GM12801 (cell line): ENCODE measurements around the gene DEFB132.

Source experiments
- TF ChIP-seq, protein P1 (sequence below): IDR thresholded peaks from one replicate; pipeline ENCODE4 v1.5.1; 2011; ENCODE audit warnings: control low read depth; ENCODE audit not compliant: insufficient read length; ENCODE audit errors: extremely low read depth

Gene DEFB132

DNA sequence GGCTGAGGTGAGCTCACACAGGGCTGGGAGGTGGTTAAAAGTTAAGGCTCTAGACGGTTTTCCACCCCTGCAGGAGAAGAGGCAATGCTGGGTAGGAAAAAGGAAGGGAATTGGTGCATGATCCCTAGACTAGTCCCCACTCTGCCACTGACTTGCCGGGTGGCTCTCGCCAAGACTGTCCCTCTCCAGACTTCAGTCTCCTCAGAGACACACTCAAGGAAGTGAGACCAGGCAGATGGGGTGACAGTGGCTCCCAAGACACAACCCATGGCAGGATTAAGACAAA lies 19.9 kb downstream of the DEFB132 start:
- TF ChIP-seq, protein P1, sequence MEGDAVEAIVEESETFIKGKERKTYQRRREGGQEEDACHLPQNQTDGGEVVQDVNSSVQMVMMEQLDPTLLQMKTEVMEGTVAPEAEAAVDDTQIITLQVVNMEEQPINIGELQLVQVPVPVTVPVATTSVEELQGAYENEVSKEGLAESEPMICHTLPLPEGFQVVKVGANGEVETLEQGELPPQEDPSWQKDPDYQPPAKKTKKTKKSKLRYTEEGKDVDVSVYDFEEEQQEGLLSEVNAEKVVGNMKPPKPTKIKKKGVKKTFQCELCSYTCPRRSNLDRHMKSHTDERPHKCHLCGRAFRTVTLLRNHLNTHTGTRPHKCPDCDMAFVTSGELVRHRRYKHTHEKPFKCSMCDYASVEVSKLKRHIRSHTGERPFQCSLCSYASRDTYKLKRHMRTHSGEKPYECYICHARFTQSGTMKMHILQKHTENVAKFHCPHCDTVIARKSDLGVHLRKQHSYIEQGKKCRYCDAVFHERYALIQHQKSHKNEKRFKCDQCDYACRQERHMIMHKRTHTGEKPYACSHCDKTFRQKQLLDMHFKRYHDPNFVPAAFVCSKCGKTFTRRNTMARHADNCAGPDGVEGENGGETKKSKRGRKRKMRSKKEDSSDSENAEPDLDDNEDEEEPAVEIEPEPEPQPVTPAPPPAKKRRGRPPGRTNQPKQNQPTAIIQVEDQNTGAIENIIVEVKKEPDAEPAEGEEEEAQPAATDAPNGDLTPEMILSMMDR: no peak

DNA sequence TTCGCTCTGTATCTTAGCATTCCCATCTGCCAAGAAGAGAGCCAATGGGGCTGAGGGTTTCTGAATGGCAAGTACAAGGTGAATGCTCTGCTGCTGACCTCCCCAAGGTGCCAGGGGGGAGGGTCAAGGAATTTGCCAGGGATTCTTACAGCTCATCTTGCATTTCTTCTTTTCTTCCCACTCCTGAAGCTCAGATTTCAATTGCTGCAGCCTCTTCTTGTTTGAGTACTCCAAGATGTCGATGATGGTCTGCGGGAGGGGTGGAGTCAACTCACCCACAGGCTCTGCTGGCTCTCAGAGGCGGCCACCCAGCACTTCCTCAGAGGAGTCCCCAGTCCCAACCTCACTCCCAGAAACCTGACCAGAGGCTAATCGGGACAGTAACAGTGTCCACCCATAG lies 20.7 kb downstream of the DEFB132 start:
- TF ChIP-seq, protein P1: no peak

DNA sequence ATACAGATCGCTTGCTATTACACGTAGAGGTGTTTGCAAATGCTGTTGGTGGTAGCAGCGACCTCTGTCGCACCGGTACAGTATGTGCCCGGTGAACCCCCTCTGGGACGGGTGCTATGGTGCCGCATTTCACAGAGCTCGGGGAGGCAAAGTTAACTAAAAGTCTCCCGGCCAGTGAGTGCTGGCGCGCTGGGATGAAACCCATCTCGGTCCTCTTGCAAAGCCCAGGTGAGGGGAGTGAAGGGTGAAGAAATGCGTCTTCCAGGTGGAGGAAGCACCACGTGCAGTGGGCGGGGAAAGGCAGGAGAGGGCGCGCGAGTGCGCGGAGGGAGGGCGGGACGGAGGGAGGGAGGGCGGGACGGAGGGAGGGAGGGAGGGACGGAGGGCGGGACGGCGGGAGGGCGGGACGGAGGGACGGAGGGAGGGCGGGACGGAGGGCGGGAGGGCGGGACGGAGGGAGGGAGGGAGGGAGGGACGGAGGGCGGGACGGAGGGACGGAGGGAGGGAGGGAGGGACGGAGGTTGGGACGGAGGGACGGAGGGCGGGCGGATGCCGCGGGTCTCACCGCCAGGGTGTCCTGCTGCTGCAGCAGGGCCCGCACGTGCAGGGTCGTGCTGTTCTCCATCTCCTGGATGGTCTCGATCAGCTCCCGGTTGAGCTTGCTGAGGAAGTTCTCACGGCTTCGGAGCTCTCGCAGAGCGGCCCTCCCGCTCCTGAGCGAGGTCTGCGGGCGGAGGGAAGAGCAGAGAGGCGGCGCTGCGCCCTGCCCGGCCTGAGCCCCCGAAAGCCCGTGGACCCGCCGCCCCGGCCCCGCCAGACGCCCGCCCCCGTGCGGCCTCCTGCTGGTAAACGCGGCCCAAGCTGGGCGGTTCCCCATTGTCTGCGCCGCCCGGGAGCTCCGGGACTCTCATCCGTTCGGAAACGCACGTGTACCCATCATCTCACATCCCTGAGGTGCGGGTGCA lies 21.4 kb downstream of the DEFB132 start:
- TF ChIP-seq, protein P1: no peak

GRCh38 chr20:284172-284571 lies 26.6 kb downstream of the DEFB132 start:
- TF ChIP-seq, protein P1: no peak

- TF ChIP-seq, protein P1: no peak
Observed at GRCh38 chr20:286508-286907, 29.0 kb downstream of the DEFB132 start.

GRCh38 chr20:288956-289692 lies 31.6 kb downstream of the DEFB132 start:
- TF ChIP-seq, protein P1: no peak

DNA sequence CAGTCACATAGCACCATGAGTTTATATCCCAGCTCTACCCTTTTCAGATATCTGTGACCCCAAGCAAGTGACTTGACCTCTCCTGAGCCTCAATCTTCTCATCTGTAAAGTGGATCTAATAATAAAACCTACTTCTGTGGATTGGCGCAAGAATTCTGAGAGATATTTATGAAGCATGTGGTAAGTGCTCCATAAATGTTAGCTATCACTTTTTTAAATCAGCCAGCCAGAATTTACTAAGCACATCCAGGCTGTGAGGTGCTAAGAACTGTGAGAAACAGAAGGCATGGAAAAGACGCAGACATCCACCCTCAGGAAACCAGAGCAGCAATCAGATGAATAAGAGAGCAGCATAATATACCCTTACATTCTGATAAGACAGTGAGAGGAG lies 32.2 kb downstream of the DEFB132 start:
- TF ChIP-seq, protein P1: no peak
